ACHN (cell line): Measurements from ENCODE around the gene A2ML1.
"Not testable (repeated sequence)": the region's sequence is repeated elsewhere in the genome, so short reads cannot be mapped to it uniquely, and the experiment has no call there.

ENCODE experiments used
- DNase-seq: peaks from one replicate; pipeline ENCODE4 v3.0.0-alpha.2; 2015
- in situ Hi-C: cut with HindIII; loops from 2 replicates; pipeline ENCODE4 v1.10.0; 2017; ENCODE audit warnings: low sequenced_read_pairs, low pct_ligation_motif_present, low pct_unique_long_range_greater_than_20kb

Gene A2ML1

DNA sequence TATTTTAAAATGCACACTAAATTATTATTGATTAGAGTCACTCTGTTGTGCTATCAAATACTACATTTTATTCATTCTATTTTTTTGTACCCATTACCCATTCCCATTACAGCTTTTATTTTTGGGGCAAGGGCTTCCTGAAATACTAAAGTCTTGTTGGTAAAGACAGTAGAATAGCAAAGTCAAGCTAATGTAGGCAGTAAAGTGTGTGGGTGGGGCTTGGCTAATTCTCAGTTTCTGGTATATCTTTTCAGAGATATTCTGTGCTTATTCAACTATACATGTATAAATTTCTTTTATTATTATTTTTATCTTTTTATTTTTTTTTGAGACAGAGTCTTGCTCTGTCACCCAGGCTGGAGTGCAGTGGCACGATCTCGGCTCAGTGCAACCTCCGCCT, 69.6 kb downstream of the A2ML1 start:
- in situ Hi-C loops = no loop called here

GRCh38 chr12:8894378-8894777, 72.0 kb downstream of the A2ML1 start:
- no peak for DNase-seq
- in situ Hi-C loops = no loop called here

More for the DNA sequence above, 69.6 kb downstream of the A2ML1 start:
- no peak for DNase-seq

- in situ Hi-C loops = no loop called here
- no peak for DNase-seq
These were observed 72.6 kb downstream of the A2ML1 start for GRCh38 chr12:8894986-8895385.

DNA sequence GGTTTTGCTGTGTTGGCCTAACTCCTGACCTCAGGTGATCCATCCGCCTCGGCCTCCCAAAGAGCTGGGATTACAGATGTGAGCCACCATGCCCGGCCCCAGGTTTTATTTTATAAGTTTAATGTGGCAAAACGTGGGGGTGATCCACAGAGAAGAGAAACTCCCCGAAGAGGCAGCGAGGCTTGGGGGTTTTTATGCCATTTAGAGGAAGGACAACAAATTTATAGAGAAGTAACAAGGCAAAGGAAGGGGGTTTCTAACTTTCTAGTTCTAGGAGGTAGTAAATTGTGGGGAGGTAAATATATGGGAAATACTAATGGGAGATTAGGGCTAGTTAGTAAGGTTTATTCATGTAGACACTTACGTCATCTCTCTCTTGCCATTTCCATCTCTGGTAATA, 74.7 kb downstream of the A2ML1 start:
- no peak for DNase-seq
- in situ Hi-C loops = no loop called here

DNA sequence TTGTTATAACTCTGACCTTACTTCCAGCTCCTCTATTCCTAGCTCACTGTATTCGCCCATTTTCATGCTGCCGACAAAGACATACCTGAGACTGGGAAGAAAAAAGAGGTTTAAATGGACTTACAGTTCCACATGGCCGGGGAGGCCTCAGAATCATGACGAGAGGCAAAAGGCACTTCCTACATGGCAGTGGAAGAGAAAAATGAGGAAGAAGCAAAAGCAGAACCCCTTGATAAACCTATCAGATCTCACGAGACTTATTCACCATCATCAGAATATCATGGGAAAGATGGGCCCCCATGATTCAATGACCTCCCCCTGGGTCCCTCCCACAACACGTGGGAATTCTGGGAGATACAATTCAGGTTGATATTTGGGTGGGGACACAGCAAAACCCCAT, 77.4 kb downstream of the A2ML1 start:
- no peak for DNase-seq
- in situ Hi-C loops = no loop called here

DNA sequence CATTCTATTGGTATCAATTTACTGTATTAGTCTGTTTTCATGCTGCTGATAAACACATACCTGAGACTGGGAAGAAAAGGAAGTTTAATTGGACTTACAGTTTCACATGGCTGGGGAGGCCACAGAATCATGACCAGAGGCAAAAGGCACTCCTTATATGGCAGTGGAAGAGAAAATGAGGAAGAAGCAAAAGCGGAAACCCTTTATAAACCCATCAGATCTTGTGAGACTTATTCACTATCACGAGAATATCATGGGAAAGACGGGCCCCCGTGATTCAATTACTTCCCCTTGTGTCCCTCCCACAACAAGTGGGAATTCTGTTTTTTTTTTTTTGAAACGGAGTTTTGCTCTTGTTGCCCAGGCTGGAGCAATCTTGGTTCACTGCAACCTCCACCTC, 80.3 kb downstream of the A2ML1 start:
- DNase-seq, in situ Hi-C loops: not testable (repeated sequence)

- in situ Hi-C loops = no loop called here
These were observed 81.2 kb downstream of the A2ML1 start for GRCh38 chr12:8903646-8904045.

GRCh38 chr12:8904665-8905064, 82.2 kb downstream of the A2ML1 start:
- DNase-seq = no peak
- in situ Hi-C loops = no loop called here

More at GRCh38 chr12:8903646-8904045, 81.2 kb downstream of the A2ML1 start:
- no peak for DNase-seq

DNA sequence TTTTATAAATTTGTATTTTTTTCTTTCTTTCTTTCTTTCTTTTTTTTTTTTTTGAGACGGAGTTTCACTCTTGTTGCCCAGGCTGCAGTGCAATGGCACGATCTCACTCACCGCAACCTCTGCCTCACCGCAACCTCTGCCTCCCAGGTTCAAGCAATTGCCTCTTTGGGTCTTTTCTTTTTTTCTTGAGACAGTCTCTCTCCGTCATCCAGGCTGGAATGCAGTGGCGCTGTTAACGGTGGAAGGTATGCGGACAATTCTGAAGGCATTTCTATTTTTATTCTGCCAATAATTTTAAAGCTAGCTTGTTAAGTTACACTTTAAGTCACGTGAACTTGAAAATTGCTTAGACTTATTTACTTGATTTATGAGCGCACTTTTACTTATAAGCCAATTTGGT, 83.1 kb downstream of the A2ML1 start:
- no peak for DNase-seq
- in situ Hi-C loops = no loop called here

DNA sequence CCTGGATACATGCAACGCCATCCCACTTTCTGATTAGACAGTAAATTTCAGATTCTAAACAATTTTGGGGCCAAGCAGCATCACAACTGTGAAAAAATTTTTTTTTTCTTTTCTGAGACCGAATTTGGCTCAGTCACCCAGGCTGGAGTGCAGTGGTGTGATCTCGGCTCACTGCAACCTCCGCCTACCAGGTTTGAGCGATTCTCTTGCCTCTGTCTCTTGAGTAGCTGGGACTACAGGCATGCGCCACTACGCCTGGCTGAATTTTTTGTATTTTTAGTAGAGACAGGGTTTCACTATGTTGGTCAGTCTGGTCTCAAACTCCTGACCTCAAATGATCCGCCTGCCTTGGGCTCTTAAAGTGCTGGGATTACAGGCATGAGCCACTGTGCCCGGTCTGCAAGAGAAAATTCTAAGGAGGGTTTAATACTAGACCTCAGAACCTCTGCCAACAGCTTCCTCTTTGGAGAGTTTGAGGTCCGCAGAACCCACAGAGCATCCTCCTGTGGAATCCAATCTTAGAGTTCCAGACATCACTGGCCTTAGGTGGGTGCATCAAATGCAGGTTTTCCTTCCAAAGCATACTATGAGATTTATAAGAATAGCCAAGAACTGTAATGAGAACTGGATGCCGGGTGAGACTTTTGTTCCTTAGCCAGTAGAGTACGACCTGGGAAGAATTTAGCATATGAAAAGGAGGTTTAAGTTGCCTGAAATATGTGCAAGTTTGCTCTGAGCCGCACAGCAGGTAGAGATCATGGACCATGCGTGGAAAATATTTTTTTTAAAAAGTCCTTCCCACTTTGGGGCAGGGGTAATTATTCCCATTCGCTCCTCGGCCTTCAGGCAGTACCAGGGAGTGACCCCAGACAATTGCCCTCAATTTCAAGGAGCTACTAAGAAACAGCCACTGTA, 84.1 kb downstream of the A2ML1 start:
- in situ Hi-C loops = no loop called here
- no peak for DNase-seq

DNA sequence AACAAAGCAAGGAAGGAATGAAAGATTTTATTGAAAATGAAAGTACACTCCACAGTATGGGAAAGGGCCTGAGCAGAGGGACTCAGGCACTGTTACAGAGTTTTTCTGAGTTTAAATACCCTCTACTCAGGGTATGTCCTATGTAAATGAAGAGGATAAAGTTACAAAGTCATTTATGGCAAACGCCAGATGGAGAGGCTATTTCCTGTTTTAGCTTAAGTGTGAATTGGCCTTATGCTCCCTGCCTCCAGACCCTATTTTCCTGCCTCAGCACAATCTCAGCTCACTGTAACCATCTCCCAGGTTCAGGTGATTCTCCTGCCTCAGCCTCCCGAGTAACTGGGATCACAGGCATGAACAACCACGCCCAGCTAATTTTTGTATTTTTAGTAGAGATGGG, 85.1 kb downstream of the A2ML1 start:
- DNase-seq = no peak
- in situ Hi-C loops = no loop called here

DNA sequence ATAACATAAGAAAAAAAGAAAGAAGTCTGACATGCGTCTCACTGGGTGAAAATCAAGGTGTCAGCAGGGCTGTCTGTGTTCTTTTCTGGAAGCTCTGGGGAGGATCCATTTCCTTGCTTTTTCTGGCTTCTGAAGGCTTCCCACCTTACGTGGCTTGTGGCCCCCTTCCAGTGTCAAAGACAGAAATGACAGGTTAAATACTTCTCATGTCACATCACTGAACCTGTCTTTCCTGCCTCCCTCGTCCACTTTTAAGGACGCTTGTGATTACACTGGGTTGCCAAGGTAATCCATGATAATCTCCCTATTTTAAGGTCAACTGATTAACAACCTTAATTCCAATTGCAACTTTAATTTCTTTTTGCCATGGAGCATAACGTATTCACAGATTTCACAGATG, 87.3 kb downstream of the A2ML1 start:
- in situ Hi-C loops = no loop called here
- no peak for DNase-seq

DNA sequence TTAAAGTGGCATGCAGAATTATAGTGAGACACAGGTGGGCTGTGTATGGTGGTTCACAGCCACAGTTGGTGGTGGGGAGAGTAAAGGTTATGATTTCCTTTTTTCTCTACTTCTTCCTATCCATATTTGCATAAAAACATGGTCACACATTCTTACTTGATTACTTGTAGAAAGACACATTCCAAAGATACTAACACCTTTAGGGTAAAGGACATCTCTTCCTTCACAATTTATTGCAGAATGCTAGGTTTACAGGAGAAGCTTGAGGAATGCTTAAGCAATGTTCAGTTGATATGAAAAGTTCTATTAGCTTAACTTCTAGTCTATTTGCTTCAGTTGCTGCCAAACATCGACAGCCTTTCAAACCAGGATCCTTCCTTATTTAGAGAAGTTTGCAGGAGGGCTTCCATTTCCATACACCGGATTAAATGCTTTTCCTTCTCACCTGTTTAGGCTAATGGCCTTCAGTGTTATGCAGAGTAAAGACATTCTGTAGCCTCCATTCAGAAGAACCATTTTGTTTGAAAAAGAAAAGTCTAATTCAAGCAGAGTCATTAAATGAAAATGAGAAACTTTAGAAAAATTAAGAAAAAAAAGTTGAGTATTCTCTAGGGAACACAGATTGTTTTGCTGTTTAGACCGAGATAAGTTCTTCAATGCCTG, 89.3 kb downstream of the A2ML1 start:
- in situ Hi-C loops = no loop called here
- DNase-seq = peak; percentile 31

DNA sequence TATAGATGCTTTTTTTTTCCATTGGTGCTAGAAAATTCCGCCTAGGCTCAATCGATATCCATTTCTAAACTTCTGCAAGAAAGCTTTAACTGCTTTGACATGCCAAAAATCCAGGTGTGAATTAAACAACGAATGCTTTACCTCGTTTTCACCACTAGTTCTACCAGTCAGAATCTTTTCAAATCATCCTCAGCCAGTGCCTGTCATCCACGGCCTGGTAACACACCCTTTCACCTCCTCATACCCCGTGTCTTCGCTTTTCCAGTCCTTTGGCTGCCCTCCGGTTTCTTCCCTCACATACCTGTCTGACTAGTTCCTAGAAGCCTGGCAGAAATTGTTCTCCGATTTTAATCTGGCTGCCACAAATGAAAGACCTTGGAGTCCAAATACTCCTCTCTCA, 90.5 kb downstream of the A2ML1 start:
- DNase-seq = peak; percentile 23
- in situ Hi-C loops = no loop called here

GRCh38 chr12:8913702-8914032, 91.2 kb downstream of the A2ML1 start:
- no peak for DNase-seq
- in situ Hi-C loops = no loop called here

DNA sequence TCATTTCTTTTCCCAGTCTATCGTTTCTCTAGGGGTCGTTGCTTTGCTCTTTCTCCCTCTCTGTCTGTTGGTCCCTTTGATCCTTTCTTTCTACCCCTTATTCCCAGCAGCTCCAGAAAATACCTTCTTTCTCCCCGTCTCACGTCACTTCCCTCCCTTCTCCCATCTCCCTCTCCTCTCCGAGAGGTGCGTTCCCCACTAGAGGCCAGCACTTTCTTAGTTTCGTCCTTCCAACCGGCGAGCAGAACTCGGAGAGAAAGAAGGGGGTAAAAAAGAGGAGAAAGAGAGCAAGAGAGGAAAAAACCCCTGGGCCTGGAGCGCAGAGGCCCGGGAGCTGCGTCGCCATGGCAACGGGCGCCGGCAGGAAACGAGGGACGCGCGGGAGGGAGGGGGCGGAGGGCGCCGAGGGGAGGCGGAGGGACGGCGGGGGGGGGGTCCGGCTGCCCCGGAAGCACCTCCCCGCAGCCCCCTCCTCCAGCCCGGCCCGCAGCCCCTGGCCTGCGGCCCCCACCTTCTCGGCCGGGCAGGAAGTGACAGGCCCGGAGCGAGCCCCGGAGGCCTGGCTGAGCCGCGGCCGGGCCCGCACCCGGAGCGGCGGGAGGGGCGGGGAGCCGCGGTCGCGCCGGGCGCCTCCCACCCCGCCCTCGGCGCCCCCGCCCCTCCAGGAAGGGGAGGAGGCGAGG, 91.8 kb downstream of the A2ML1 start, which contains the start of gene PHC1:
PHC1 (plus strand) TSS at position 477 of the 683 bp plus-strand sequence. CDS start 3,169 bp downstream, outside the sequence.
- in situ Hi-C loops = not testable (repeated sequence)
- peak; percentile 83 for DNase-seq

- peak; percentile 80 for DNase-seq
- in situ Hi-C loops = no loop called here
These were observed 92.5 kb downstream of the A2ML1 start for GRCh38 chr12:8914716-8915526.

DNA sequence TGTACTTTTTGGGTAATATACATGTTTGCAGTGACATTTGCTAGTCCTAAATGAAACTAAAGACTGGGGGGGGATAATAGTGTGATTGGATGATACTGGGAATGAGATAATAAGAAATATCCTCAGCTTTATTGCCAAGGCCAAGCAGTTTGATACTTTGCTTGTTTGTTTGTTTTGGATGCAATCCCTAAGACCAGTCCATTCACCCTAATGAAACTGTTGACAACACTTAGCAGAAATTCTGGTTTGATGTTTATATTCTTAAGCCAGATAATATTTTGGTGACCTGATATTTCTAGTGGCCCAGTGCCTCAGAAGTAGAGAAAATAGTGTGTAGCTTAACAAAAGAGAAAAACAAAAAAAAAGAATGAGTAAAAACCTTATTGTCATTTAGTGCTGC, 93.7 kb downstream of the A2ML1 start:
- DNase-seq = no peak
- in situ Hi-C loops = no loop called here

GRCh38 chr12:8917031-8917430, 94.6 kb downstream of the A2ML1 start:
- in situ Hi-C loops = no loop called here
- no peak for DNase-seq
